PC-9 (cell line): ENCODE data around the gene APBA2.

Experiments
- CTCF ChIP-seq: fragments of 200-600 bp; sonication (generic); conservative IDR thresholded peaks from 2 replicates; pipeline ENCODE4 v1.6.1; 2017; ENCODE audit warnings: mixed run types, antibody characterized with exemption, mild to moderate bottlenecking, moderate library complexity
- EZH2 ChIP-seq: fragments of 200-600 bp; sonication (generic); IDR thresholded peaks from 2 replicates; pipeline ENCODE4 v1.8.0; 2017; ENCODE audit warnings: antibody characterized with exemption, low read depth

DNA sequence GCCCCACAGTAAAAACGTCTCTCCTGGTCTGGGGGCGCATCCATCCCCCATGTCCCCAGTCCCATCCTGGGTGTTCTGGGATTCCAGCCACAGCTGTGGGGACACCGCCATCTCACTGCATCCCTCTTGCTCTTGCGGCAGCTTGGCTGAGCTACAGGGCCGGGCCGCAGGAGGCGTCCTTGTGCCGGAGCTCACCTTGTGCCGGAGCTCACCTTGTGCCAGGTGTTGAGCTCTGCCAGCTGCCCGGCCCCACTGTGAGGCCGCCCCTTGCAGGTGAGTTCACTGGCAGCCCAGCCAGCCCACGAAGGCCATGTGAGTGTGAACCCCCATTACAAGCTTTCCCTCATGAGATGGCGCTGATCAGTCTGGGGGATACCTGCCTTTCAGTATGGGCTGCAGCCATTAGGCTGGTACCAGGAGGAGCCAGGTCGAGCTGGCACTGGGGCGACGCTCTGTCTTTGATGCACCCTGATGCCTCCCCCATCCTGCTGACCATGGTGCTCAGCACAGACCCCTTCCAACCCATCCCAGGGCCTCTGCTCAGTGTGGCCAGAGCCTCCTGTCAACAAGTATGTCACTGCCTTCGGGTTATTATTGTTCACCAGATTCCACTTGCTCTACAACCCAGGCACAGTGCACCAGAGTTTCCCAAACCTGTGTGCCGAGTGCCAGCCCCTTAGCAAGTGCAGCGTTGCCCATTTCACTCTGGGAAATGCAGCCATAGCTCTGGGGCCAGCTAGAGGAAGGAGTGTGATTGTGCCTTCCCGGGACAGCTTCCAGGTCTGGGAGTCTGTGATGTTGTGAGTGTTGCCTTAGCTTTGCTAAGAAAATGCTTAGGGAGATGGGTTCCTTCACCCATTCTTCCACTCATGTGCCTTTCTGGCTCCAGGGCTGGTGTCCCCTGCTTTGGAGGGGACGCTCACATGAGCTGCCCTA is 105.7 kb downstream of the APBA2 start:
- TF ChIP-seq CTCF (no peak), EZH2 (no peak)
